ENCODE results near the gene HOMER3. TPM values are rescaled to one million over a fixed set of nuclear protein-coding genes. Genes with fewer than 3 reads are reported as not detected.

HOMER3 gene
- total RNA-seq, 4 donors from 2014 or later: 22.9 to 32.9 (median 27.7) TPM

- H3K27ac ChIP-seq: no peak overlapping the region
- no peaks in the 10 kb centered on the region for H3K27me3 ChIP-seq
- 81% methylated on average over 8 of the region's 34 CpGs for WGBS
- H3K36me3 ChIP-seq: peaks cover 64% of the 10 kb centered on the region
- DNase-seq (ENCODE audit: low spot score in 2 of 2): no peak
- TF ChIP-seq CTCF (IDR thresholded peaks at IDR 0.05) (no peak), POLR2A (IDR thresholded peaks at IDR 0.05) (no peak), POLR2AphosphoS5 (IDR thresholded peaks at IDR 0.05) (no peak), EP300 (IDR thresholded peaks at IDR 0.05) (no peak)
- H3K9me3 ChIP-seq: no peaks in the 10 kb centered on the region
- H3K4me3 ChIP-seq: no peak overlapping the region
- H3K4me1 ChIP-seq: peaks cover 10% of the 10 kb centered on the region
These were observed 9.5 kb downstream of the HOMER3 start for GRCh38 chr19:18931316-18932162.

- no peak for TF ChIP-seq EP300 (IDR thresholded peaks at IDR 0.05)
- no peak for TF ChIP-seq POLR2AphosphoS5 (IDR thresholded peaks at IDR 0.05)
- no peak for TF ChIP-seq CTCF (IDR thresholded peaks at IDR 0.05)
- TF ChIP-seq POLR2A (IDR thresholded peaks at IDR 0.05): no peak
- no peaks in the 10 kb centered on the region for H3K27me3 ChIP-seq
- no peak overlapping the region for H3K27ac ChIP-seq
- no peak overlapping the region for H3K4me3 ChIP-seq
- 90% methylated on average over 17 of the region's 25 CpGs for WGBS
- no peaks in the 10 kb centered on the region for H3K9me3 ChIP-seq
- no peak for DNase-seq (ENCODE audit: low spot score in 2 of 2)
- H3K4me1 ChIP-seq: peaks cover 10% of the 10 kb centered on the region
- H3K36me3 ChIP-seq: peaks cover 77% of the 10 kb centered on the region
These were observed 11.7 kb downstream of the HOMER3 start for GRCh38 chr19:18929311-18929710.

- Histone ChIP-seq H3K27ac (no peak overlapping the region), H3K27me3 (no peaks in the 10 kb centered on the region), H3K4me3 (no peak overlapping the region), H3K9me3 (no peaks in the 10 kb centered on the region), H3K36me3 (peaks cover 83% of the 10 kb centered on the region), H3K4me1 (peaks cover 10% of the 10 kb centered on the region)
- 91% methylated on average over 11 of the region's 26 CpGs for WGBS
- DNase-seq (ENCODE audit: low spot score in 2 of 2): no peak
- TF ChIP-seq EP300 (IDR thresholded peaks at IDR 0.05) (no peak), POLR2AphosphoS5 (IDR thresholded peaks at IDR 0.05) (no peak), CTCF (IDR thresholded peaks at IDR 0.05) (no peak), POLR2A (IDR thresholded peaks at IDR 0.05) (no peak)
These were observed 12.8 kb downstream of the HOMER3 start for GRCh38 chr19:18928018-18928805.

GRCh38 chr19:18924684-18925213 is 16.3 kb downstream of the HOMER3 start:
- H3K36me3 ChIP-seq: peaks cover 87% of the 10 kb centered on the region
- peak; percentile 57 to 77 for DNase-seq (ENCODE audit: low spot score in 2 of 2)
- 95% methylated on average over 15 of the region's 15 CpGs for WGBS

More at GRCh38 chr19:18924684-18925213, 16.3 kb downstream of the HOMER3 start:
- no peak overlapping the region for H3K27ac ChIP-seq
- H3K9me3 ChIP-seq: no peaks in the 10 kb centered on the region
- no peak overlapping the region for H3K4me3 ChIP-seq
- TF ChIP-seq CTCF (IDR thresholded peaks at IDR 0.05) (no peak), POLR2AphosphoS5 (IDR thresholded peaks at IDR 0.05) (no peak), EP300 (IDR thresholded peaks at IDR 0.05) (no peak), POLR2A (IDR thresholded peaks at IDR 0.05) (no peak)
- H3K4me1 ChIP-seq: peaks cover 18% of the 10 kb centered on the region
- H3K27me3 ChIP-seq: no peaks in the 10 kb centered on the region
